KMS-11 (cell line): ENCODE data around the gene TTC31.
"Not testable (repeated sequence)": the region's sequence is repeated elsewhere in the genome, so short reads cannot be mapped to it uniquely, and the experiment has no call there.

Experiments
- H2AFZ ChIP-seq: fragments of 200-600 bp; sonication (generic); 2 replicates; pipeline ENCODE4 v1.6.1; 2016; ENCODE audit warnings: antibody characterized with exemption, mixed run types, low read depth
- H3K27ac ChIP-seq: fragments of 200-600 bp; sonication (generic); 2 replicates; pipeline ENCODE4 v1.6.1; 2016; ENCODE audit warnings: mild to moderate bottlenecking, mixed run types
- H3K27me3 ChIP-seq: fragments of 200-600 bp; sonication (generic); 2 replicates; pipeline ENCODE4 v1.6.1; 2017; ENCODE audit warnings: mild to moderate bottlenecking, low read depth, mixed run types, moderate library complexity; ENCODE audit not compliant: insufficient read depth
- H3K36me3 ChIP-seq: fragments of 200-600 bp; sonication (generic); 2 replicates; pipeline ENCODE4 v1.6.1; 2017; ENCODE audit warnings: mild to moderate bottlenecking, mixed run types; ENCODE audit not compliant: insufficient read depth
- H3K4me1 ChIP-seq: fragments of 200-600 bp; sonication (generic); 2 replicates; pipeline ENCODE4 v1.6.1; 2016; ENCODE audit warnings: mild to moderate bottlenecking, low read depth, mixed run types; ENCODE audit not compliant: poor library complexity, severe bottlenecking
- H3K4me2 ChIP-seq: fragments of 200-600 bp; sonication (generic); 2 replicates; pipeline ENCODE4 v1.7.0; 2016; ENCODE audit warnings: mild to moderate bottlenecking, mixed run types
- H3K4me3 ChIP-seq: fragments of 200-600 bp; sonication (generic); IDR thresholded peaks from 2 replicates; pipeline ENCODE4 v1.6.1; 2017; ENCODE audit warnings: low read depth, low read length, mixed read lengths; ENCODE audit not compliant: insufficient read depth
- H3K79me2 ChIP-seq: fragments of 200-600 bp; sonication (generic); 2 replicates; pipeline ENCODE4 v1.6.1; 2016; ENCODE audit warnings: low read depth, mixed run types; ENCODE audit not compliant: insufficient read depth
- H3K9ac ChIP-seq: fragments of 200-600 bp; sonication (generic); 2 replicates; pipeline ENCODE4 v1.6.1; 2016; ENCODE audit warnings: mild to moderate bottlenecking, mixed run types
- H4K20me1 ChIP-seq: fragments of 200-600 bp; sonication (generic); 2 replicates; pipeline ENCODE4 v1.6.1; 2016; ENCODE audit warnings: mild to moderate bottlenecking, mixed run types; ENCODE audit not compliant: insufficient read depth
- TF ChIP-seq, protein P1 (sequence below): fragments of 200-600 bp; sonication (generic); conservative IDR thresholded peaks from 2 replicates; pipeline ENCODE4 v1.6.1; 2017; ENCODE audit warnings: low read depth, mild to moderate bottlenecking, antibody characterized with exemption, low read length, moderate library complexity, mixed read lengths

TTC31 gene

DNA sequence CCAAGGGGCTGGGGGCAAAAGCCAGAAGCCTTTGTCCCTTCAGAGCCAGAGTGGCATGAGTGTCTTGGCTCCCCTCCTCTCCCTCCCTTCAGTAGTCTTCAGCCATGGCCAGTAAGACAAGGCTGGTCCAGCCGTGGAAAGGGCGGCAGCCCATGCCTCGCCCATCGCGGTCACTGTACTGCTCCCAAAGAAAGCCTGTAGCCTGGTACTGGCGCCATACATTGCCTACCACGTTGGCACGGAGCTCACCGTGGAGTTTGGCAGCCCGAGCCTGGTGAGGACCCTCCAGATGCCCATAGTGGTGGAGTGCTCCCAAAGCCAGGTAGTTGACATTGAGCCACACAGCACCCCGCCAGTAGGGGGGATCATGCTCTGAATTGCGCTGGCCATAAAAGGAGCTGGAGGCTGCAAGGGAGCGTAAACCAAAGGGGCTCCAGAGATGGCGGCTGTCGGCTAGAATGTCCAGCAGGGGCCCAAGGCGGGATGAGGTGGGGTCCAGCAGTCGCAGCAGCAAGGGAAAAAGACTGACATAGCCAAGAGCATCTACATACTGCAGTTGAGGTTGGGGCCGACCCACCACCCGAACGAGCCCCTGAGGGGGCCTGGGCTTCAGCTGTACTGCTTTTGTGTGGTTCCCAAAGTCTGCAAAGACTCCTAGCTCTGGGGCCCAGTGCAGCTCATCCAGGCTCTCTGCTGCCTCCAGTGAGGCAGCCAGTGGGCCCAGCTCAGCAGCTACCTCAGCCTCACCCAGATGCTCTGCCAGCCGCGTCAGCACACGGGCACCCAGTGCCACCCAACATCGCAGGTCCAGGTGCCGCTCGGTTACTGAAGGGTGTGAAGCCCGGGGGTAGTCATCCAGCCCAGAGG is 21.5 kb upstream of the TTC31 start:
- TF ChIP-seq, protein P1, sequence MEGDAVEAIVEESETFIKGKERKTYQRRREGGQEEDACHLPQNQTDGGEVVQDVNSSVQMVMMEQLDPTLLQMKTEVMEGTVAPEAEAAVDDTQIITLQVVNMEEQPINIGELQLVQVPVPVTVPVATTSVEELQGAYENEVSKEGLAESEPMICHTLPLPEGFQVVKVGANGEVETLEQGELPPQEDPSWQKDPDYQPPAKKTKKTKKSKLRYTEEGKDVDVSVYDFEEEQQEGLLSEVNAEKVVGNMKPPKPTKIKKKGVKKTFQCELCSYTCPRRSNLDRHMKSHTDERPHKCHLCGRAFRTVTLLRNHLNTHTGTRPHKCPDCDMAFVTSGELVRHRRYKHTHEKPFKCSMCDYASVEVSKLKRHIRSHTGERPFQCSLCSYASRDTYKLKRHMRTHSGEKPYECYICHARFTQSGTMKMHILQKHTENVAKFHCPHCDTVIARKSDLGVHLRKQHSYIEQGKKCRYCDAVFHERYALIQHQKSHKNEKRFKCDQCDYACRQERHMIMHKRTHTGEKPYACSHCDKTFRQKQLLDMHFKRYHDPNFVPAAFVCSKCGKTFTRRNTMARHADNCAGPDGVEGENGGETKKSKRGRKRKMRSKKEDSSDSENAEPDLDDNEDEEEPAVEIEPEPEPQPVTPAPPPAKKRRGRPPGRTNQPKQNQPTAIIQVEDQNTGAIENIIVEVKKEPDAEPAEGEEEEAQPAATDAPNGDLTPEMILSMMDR: peak; percentile 44; the same call in 1 of the 2 replicates
- Histone ChIP-seq H4K20me1 (no peaks in the 10 kb centered on the region), H3K79me2 (peaks cover 19% of the 10 kb centered on the region), H3K27me3 (no peaks in the 10 kb centered on the region), H3K9ac (no peak overlapping the region), H3K4me1 (peaks cover 22% of the 10 kb centered on the region), H2AFZ (no peak overlapping the region), H3K27ac (no peak overlapping the region), H3K36me3 (no peaks in the 10 kb centered on the region), H3K4me3 (no peak overlapping the region), H3K4me2 (no peak overlapping the region)

DNA sequence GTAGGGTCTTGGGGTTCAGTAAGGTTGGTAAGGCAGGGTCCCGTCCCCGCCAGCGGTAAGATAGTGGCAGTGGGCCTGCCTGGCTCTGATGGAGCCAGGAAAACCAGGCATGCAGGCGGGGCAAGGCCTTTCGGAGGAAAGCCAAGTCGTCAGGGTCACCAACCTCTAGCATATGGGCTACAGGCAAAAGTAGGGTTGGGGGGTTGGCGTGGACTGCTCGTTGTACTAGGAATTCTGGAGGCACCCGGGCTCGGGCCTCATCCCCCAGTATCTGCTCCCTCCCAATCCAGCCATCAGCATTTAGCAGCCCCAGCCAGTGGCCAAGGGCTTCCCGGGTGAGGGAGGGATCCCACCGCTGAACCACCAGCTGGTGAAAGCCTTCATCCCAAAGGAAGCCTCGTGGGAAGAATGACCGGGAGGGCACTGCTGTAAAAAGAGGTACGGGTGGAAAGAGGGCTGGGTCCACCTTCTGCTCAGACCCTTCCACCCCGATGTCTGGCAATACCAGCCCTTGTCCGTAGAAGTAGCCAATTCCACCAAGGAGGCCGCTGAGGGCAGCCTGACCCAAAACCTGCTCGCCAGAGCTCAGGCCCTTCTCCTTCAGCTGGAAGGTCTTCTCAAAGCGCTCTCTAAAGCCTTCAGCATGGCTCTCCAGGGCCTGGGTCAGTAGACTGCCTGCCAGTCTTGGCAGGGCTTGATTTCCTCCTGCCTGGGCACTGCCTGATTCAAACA is 20.7 kb upstream of the TTC31 start:
- Histone ChIP-seq H3K36me3 (no peaks in the 10 kb centered on the region), H2AFZ (no peak overlapping the region), H3K9ac (no peak overlapping the region), H3K27me3 (no peaks in the 10 kb centered on the region), H3K4me2 (no peak overlapping the region), H3K4me1 (peaks cover 17% of the 10 kb centered on the region), H3K27ac (no peak overlapping the region), H3K4me3 (no peak overlapping the region), H4K20me1 (no peaks in the 10 kb centered on the region), H3K79me2 (peaks cover 19% of the 10 kb centered on the region)
- TF ChIP-seq, protein P1: no peak

DNA sequence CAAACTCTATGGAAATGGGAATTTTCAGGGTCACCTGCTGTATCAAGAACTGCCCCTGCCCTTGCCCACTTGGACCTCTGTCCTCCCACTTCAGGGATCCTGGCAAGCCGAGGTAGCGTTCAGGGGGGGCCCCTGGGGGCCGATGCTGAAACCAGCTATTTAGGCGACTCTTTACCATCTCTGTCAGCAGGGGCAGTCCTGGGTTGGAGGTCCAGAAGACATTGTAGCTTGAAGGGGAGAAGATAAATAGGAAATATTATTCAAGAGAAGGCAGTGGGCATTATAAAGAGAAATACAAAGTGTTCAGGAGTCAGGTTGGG is 20.1 kb upstream of the TTC31 start:
- Histone ChIP-seq H2AFZ (no peak overlapping the region), H3K79me2 (peaks cover 19% of the 10 kb centered on the region)

DNA sequence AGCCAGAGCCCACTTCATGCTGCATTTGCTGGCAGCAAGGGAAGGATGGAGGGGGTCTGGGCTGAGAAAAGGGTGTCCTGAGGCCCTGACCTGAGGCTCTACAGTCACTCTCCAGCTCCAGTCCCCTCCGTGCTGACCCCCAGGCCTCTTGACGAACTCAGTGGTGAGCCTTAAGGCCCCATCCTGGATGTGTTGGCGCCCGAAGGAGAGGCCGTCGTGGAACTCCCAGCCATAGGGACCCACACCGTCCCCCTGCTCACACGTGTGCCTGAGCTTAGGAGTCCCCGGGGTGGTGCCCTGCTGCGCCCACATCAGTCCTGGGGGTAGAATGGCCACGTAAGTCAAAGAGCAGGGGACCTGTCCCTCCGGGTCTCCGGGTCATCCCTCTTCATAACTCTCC is 18.5 kb upstream of the TTC31 start:
- Histone ChIP-seq H3K79me2 (peaks cover 19% of the 10 kb centered on the region), H3K4me1 (peaks cover 15% of the 10 kb centered on the region), H3K4me3 (no peak overlapping the region), H3K4me2 (peak overlapping the region; percentile 92), H3K36me3 (no peaks in the 10 kb centered on the region), H3K9ac (peak overlapping the region; percentile 80), H4K20me1 (no peaks in the 10 kb centered on the region), H2AFZ (peak overlapping the region; percentile 95), H3K27me3 (no peaks in the 10 kb centered on the region), H3K27ac (no peak overlapping the region)
- TF ChIP-seq, protein P1: no peak

More for the DNA sequence above, 20.1 kb upstream of the TTC31 start:
- Histone ChIP-seq H3K27ac (no peak overlapping the region), H3K9ac (no peak overlapping the region), H3K4me2 (no peak overlapping the region), H4K20me1 (no peaks in the 10 kb centered on the region), H3K4me1 (peaks cover 17% of the 10 kb centered on the region), H3K4me3 (no peak overlapping the region), H3K27me3 (no peaks in the 10 kb centered on the region), H3K36me3 (no peaks in the 10 kb centered on the region)
- TF ChIP-seq, protein P1: no peak

DNA sequence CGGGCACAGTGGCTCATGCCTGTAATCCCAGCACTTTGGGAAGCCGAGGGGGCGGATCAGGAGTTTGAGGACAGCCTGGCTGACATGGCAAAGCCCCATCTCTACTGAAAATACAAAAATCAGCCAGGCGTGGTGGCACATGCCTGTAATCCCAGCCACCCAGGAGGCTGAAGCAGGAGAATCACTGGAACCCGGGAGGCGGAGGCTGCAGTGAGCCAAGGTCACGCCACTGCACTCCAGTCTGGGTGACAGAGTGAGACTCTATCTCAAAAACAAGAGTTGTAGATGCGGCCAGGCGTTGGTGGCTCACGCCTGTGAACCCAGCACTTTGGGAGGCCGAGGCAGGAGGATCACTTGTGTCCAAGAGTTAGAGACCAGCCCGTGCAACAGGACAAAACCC is 12.1 kb upstream of the TTC31 start:
- Histone ChIP-seq H3K4me1 (peaks cover 31% of the 10 kb centered on the region), H3K4me2 (peak overlapping the region; percentile 72; the same call in 1 of the 2 replicates)
- not testable (repeated sequence) for H3K9ac ChIP-seq, H3K36me3 ChIP-seq, H3K4me3 ChIP-seq, H2AFZ ChIP-seq, H4K20me1 ChIP-seq, H3K27me3 ChIP-seq, H3K79me2 ChIP-seq, H3K27ac ChIP-seq
